ENCODE results near the gene MAGOH.

DNA sequence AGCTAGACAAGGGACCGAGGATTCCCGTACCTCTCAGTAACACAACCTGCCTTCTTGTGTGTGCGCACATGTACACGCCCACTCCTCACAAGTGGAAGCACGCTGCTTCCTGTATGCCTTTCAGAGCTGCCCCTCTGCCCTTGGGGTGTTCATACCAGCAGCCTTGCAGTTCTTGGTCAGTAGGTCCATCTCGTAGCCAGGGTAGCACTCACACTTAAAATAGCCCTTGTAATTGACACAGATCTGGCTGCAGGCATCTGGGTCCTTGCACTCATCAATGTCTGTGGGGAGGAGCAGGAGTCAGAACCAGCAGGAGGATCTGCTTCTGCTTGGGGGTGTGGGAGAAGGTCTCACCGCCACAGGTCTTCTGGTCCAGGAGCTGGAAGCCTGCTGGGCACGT lies 32.6 kb upstream of the MAGOH start:
- TF ChIP-seq POLR2A (IDR thresholded peaks at IDR 0.05; ENCODE audit: low read depth) (no peak), POLR2AphosphoS5 (IDR thresholded peaks at IDR 0.05) (no peak)

Measured in esophagus muscularis mucosa (tissue), 2 donors.